ENCODE measurements around the gene LCN10.

DNA sequence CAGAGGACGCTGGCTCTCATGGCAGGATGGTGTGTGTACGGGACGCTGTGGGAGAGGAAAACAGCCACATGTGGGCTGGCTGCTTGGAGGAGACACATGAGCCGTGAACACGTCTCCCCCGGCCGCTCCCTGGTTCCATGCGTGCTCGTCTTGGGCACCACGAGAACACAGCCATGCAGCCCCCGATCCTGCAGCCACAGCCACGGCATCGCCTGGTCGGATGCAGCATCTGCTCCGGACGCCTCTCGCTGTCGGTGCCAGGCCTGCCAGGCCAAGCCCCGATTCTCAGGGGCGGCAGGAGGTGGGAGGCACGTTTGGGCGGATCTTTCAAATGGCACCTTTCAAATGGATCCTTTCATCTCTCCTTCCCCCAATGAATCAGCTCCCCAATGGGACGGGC is 3.2 kb downstream of the LCN10 start:
- TF ChIP-seq, protein P1, sequence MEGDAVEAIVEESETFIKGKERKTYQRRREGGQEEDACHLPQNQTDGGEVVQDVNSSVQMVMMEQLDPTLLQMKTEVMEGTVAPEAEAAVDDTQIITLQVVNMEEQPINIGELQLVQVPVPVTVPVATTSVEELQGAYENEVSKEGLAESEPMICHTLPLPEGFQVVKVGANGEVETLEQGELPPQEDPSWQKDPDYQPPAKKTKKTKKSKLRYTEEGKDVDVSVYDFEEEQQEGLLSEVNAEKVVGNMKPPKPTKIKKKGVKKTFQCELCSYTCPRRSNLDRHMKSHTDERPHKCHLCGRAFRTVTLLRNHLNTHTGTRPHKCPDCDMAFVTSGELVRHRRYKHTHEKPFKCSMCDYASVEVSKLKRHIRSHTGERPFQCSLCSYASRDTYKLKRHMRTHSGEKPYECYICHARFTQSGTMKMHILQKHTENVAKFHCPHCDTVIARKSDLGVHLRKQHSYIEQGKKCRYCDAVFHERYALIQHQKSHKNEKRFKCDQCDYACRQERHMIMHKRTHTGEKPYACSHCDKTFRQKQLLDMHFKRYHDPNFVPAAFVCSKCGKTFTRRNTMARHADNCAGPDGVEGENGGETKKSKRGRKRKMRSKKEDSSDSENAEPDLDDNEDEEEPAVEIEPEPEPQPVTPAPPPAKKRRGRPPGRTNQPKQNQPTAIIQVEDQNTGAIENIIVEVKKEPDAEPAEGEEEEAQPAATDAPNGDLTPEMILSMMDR (IDR thresholded peaks at IDR 0.05), result no peak
- no peak for TF ChIP-seq EP300 (IDR thresholded peaks at IDR 0.05)
- no peak for TF ChIP-seq POLR2A (IDR thresholded peaks at IDR 0.05)
- no peak for TF ChIP-seq POLR2AphosphoS5 (IDR thresholded peaks at IDR 0.05)

Data from upper lobe of left lung (tissue), 4 donors.